HG02610 (cell line): ENCODE results near the gene ARID4B.
"Not testable (repeated sequence)": the region's sequence is repeated elsewhere in the genome, so short reads cannot be mapped to it uniquely, and the experiment has no call there.

Experiments
- ATAC-seq: cut with Tn5 transposase; IDR thresholded peaks from one replicate; pipeline ENCODE4 v1.9.1; 2021; ENCODE audit warnings: mild to moderate bottlenecking, moderate library complexity; ENCODE audit not compliant: unreplicated experiment

ARID4B gene

DNA sequence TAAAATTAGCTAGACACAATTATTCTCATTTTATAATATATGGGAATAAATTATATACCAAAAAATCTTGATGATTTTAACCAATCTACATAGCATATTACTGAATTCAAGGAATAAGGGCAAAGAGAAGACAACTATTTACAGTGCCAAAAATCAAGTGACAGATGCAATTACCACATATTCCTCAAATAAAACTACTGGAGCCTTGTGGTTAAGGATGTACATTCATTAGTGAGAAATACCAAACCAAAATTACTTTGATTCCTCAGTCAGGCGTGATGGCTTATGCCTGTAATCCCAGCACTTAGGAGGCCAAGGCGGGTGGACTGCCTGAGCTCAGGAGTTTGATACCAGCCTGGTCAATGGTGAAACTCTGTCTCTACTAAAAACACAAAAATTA is 98.1 kb downstream of the ARID4B start:
- ATAC-seq = no peak

DNA sequence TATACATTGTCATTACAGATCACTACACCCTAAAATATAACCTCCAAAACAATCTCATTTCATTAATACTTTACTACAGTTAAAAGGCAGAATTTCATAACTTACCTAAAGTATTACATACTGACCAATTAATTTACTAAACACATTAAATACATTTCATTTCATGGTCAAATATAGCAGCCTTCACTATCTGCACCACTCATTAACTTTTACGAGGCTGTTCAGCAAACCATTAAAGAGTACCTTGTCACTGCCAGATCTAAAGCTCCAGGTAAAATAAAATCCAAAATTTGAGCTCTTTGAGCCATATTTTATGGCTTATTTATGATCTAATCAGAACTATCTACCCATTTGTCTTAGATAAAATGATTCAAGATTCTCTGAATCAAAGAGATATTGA is 100.6 kb downstream of the ARID4B start:
- no peak for ATAC-seq

DNA sequence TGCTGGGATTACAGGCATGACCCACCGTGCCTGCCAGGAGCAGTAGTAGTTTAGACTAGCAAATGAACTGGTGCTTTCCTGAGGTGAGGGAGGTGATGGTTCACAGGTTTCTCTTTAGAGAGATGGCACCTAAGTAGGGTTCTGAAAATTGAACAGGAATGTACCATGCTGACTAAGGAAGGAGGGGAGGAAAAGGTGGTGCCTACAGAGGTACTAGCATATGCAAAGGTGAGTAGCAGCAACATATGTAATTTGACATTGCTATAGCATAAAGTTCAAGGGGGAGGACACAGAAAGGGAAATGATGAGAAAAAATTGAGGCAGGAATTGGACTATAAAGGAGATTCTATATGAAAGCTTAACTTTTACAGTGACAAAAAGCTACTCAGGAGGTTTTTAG is 101.0 kb downstream of the ARID4B start:
- no peak for ATAC-seq

DNA sequence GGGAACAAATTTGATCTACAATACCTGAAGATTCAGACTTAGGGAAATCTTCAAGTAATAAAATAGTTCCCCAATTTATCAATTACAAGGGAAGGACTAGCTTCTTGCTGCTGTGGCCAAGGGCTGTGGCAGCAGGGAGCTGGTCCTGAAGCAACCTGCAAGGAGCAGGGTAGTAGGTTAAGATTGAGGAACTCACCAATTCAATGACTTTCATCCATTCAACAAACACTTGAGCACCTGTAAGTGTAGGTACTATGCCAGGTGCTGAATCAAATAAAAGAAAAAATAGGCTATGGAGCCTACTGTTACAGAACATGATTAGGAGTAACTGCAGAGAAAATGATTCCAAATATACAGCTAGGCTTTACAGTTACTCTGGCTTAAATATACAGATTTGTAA is 102.7 kb downstream of the ARID4B start:
- no peak for ATAC-seq

DNA sequence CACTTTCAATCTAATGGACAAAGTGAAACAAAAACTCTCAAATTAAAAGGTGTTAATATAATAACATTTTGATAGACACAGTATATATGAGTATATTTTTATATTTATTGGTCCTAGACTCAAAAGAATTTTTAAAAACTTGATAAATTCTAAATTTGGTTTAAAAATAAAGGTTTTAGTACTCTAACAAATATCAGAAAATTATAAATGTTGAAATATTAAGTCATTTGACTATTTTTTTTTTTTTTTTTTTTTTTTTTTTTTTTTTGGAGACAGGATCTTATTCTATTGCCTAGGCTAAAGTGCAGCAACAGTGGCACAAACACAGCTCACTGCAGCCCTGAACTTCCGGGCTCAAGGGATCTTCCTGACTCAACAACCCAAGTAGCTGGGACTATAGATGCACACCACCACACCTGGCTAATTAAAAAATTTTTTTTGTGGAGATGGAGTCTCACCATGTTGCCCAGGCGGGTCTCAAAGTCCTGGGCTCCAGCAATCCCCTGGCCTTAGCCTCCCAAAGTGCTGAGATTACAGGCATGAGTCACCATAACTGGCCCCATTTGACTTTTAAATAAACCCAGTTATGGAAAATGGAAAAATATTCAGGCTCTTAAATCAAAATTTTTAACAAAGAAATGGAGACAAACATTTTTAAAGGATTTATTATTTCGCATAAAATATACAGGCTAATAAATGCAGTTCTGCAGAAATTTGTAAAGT is 106.2 kb downstream of the ARID4B start:
- ATAC-seq = no peak

DNA sequence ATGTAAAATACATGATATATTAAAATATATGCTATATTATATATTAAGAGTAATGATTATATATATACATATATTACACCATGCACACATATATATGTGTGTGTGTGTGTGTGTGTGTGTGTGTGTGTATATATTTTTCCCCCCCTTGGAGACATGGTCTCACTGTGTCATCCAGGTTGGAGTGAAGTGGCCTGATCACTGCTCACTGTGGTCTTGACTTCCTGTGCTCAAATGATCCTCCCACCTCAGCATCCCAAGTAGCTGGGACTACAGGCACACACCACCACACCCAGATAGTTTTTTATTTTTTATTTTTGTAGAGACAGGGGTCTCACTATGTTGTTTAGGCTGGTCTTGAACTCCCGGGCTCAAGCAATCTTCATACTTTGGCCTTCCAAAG is 112.5 kb downstream of the ARID4B start:
- ATAC-seq = no peak

DNA sequence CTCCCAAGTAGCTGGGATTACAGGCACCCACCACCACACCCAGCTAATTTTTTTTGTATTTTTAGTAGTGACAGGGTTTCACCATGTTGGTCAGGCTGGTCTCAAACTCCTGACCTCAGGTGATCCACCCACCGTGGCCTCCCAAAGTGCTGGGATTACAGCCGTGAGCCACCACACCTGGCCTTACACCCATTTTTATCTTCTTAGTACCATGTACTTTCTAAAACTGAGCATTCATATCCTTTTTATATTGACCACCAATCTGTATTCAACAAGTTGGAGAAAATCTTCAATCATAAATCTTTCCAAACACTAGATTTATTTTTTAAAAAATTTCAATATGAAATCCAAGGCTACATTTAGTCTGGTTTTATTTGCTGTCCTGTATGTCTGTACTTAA is 113.0 kb downstream of the ARID4B start:
- not testable (repeated sequence) for ATAC-seq

DNA sequence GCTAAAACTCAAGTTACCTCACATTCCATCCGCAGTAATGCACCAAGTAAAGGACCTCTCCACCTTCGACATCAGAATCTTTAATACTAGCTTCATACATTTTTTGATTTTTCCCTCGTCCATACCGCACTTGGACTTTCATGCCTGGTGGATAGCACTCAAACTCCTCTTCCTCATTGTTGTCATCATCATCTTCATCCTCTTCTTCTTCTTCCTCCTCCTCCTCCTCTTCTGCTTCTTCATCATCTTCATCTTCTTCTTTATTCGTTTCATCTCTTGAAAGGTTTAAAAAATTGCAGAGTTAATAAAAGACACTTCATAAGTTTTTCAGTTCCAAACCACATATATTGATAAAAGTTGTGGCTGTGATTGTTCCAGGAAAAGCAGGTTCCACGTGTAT is 114.2 kb downstream of the ARID4B start:
- ATAC-seq = no peak

DNA sequence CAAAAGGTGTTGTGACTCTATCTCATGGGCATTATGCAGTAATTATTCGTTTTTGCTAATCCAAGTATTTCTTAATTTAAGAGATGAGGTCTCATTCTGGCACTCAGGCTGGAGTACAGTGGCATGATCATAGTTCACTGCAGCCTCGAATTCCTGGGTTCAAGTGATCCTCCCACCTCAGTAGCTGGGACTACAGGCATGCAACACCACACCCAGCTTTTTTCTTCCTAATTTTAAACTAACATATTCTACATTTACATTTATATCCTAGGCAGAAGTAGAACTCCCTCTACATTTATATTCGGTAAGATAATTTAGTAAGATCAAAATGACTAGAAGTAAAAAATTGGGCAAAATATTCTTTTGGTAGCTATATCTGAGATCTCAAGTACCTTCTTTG is 116.5 kb downstream of the ARID4B start:
- no peak for ATAC-seq

DNA sequence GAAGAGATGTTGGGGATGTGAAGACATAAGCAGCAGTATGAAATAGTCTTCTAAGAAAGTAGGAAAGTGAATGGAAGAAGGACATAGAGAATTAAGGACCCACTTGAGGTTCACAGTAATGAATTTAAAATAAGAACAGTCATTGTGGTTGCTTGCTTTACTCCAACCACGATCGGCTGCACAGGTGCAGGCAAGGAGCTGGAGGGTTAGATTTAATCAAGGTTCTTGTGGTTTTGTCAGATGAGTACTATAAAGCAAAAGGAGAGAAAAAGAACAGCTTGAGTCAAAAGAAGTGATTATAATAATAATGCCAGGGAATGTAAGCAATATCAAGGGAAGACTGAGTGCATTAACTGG is 120.8 kb downstream of the ARID4B start:
- peak; percentile 51 for ATAC-seq

DNA sequence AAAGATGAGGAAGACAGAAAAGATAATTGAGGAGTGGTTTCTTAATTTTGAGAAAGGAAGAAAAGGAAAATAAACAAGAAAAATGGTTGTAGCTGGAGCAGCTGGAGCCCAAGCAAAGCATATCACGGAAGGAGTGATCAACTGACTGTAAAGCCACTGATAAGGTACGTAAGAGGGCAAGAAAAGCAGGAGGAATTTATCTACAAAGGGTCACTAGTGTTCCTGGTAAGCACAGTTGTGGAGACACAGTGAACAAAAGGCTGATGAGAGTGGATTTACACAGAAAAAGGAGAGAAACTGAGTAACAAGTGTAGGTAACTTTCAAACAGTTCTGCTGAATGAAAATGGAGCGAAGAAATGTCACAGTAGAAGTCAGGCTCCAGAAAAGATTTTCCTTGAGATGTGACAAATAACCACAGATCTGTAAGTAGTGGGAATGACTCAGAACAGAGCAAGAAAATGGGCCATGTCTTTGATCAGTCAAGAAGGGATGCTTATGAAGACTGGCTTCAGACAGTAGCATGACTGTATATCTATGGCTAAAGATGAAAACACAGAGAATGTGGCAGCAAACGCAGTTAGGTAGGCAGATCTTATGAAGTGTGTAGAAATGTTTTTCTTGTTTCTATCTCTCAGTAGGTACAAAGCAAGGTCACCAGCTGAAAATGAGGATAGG is 121.3 kb downstream of the ARID4B start:
- ATAC-seq = peak; percentile 84

DNA sequence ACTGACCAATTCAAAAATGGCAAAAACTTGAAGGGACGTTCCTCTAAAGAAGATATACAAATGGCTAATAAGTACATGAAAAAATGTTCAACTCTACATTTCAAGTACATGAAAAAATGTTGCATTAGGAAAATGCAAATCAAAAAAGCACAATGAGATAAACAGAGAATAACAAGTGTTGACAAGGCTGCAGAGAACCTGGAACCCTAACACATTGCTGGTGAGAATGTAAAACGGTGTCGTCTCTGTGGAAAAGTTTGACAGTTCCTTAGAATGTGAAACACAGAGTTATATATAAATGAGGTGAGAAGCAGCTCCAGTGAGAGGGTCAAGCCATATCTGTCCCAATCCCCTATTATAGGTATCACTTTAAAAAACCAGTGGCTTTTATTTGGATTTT is 122.3 kb downstream of the ARID4B start:
- ATAC-seq = no peak

DNA sequence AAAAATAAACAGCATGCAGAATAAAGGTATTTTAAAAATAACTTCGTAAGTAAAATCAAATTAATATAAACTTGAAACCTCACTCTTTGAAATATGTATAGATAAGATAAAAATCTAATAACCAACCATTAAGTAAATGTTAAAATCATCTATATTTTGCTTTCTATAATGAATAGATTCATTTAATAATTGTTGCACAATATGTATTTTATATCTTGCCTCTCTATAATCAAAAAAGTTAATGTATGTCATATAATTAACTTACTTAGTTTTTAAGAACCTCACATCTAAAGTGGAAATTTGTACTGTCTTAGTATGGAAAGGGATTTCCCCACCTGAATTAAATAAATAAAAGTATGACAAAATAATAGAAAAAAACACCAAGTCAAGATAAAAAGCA is 124.6 kb downstream of the ARID4B start:
- ATAC-seq = no peak

DNA sequence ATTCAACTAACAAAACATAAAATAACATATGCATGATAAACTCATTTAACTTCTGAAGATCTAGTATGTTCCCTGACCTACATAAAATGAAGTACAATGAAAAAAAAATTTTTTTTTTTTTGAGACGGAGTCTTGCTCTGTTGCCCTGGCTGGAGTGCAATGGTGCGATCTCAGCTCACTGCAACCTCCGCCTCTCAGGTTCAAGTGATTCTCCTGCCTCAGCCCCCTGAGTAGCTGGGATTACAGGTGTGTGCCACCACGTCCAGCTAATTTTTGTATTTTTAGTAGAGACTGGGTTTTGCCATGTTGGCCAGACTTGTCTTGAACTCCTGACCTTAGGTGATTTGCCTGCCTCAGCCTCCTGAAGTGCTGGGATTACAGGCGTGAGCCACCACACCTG is 125.5 kb downstream of the ARID4B start:
- ATAC-seq = not testable (repeated sequence)

DNA sequence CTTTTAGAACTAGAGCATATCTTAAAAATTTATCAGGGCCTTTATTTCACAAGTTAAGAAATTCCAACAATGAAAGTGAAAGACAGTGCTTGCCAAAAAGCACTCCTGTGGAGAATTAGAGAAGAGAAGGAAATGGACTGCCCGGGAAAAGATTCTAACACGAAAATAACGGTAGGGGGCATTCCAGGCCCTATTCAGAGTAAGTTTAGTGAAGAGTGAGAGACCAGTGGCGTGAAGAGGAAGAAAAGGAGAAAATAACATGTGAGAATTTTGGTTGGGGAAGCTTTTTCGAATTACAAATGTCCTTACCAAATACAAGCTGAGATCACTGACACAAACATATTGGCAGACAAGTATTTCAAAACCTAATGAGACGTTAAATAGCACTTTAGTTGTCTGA is 128.5 kb downstream of the ARID4B start:
- ATAC-seq = no peak

DNA sequence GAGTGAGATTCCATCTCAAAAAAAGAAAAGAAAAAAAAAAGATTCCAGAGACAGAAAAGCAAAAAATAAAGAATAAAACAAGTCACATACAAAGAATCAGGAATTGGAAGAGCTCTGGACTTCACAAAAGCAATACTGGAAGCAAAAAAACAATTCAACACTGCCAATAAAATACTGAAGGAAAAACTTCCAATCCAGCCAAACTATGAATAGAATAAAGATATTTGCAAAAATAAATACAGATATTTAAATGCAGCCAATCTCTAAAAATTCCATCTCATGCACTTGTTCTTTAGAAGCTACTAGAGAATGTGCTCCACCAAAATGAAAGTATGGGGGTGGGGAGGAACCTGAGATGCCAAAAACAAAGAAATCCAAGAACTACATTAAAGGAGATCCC is 137.5 kb downstream of the ARID4B start:
- no peak for ATAC-seq

DNA sequence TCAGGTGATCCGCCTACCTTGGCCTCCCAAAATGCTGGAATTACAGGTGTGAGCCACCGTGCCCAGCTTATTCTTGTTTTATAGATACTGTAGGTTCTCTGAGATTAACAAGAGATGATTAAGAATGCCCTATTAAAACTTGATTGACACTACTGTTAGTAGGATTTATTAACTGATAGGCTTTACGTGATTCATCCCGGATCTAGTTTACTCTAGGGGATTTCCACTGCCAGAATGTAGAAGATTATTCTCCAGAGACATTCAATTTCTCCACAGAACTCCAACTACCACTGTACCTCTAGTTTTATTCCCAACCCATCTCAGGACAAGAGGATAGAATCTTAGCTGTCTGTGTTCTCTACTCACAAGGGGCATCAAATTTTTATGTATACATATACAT is 140.7 kb downstream of the ARID4B start:
- no peak for ATAC-seq

DNA sequence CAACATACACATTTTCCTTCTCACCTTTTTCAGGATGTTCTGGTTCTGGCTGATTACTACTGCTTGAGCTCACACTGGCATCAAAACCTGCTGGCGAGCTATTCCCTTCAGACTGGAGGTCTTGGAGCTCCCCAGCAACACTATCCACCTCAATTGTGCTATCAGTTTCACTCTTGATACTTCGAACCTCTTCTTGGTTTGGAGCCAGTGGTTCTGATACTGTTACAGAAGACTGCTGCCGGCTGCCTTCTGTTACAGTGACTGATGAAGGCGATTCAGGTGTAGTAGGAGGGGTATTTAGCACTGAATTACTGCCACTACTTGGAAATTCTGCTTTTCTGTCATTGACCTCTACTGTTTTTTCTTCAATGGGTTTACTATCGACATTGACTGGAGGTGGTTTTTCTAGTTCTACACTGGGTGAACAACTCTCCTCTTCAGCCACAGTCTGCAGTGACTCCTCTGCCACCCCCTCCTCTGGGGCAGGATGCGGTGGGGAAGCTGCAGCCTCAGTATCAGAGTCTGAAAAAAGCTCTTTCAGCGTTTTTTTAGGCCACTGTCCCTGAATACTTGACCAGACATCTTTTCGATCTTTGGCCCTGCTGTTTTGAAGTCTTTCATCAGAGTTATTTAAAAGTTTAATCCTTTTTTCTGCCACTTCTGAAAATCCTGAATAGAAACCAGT is 146.3 kb downstream of the ARID4B start:
- no peak for ATAC-seq

DNA sequence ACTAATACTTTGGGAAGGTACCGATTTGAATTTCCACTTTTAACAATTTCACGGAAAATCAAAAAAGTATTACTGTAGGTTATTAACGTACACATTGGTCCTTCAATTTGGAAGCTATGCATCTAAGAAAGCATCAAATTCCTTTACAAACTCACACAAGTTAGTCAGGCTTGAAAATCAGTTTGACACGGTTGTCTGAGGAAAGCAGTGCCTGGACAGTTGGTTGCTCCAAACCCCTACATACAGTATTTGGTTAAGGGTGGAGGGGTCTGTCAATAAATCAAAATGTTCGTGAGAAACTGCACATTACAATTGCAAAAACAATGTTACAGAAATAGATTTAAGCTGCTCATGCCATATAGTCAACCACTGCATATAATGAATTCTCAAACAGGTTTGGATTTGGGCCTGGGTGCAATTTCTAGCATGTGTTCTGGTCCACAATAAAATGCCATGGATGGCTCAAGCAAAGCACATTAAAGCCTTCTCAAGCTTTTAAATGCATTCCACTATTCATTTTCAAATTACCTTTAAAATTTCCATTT is 147.0 kb downstream of the ARID4B start:
- ATAC-seq = no peak

DNA sequence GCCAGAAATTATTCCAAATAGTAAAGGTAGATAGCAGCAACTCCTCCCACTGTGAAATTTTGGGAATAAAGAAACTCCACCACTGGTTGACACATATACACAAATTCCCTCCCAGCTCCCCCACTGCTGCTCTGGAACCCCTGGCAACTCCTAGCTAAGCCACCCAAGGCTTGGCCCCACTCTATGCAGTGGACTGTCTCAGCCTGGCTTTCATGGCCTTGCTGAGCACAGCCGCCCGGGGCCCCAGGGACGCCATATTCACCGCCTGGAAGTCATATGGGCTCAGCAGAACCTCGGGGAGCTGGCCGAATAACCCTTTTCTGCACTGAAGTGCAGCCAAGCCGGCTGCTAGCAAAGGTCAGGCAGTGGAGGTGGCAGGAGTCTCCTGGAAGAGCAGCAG is 151.5 kb downstream of the ARID4B start:
- no peak for ATAC-seq

DNA sequence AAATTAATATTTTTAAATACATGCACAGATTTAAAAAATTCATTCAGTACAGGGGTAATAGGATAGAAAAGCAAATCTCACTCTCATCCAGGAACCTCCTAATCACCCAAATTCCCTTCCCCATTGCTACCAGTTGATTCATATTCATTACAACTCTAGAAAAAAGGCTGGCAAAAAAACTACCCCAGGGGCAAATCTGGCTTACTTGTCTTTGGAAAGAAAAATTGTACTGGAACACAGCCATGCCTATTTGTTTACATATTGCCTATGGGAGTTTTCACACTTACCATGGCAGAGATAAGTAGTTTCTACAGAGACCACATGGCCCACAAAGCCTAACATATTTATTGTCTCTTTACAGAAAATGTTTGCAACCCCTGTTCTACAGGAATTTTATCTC is 158.0 kb downstream of the ARID4B start:
- ATAC-seq = no peak

DNA sequence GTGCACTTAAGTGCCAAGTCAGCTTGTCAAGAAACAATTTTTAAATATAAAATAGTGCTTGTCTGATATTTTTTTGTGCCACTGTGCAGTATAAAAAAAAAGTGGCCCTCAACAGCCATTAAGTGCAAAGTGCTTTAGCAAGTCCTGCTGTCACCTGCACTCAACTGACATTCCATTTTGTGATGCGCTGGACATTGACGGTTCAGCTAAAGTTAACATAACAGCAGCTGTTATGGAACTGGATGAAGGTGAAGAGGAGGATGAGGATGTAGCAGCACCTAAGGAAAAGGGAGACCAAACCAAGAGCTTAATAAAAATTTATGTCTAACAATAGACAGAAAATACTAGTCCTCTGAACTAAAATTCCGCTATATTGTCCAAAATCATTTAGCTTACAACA is 159.6 kb downstream of the ARID4B start:
- no peak for ATAC-seq
